Ovary (tissue), 3 donors: ENCODE data around the gene DNER.

Experiments used
- CTCF ChIP-seq, 3 donors: fragments of 450-650 bp in 2 of 3; fragments of 200-600 bp in 1 of 3; IDR thresholded peaks; one replicate each; pipeline versions ENCODE4 v1.5.1 to v1.8.0; 2016 to 2022; ENCODE audit warnings: antibody characterized with exemption in 3 of 3, mild to moderate bottlenecking in 1 of 3
- POLR2A ChIP-seq: fragments of 450-650 bp; IDR thresholded peaks from one replicate; pipeline ENCODE4 v1.6.1; 2017; ENCODE audit warnings: antibody characterized with exemption, mild to moderate bottlenecking, moderate library complexity
- donor health status: DM: no; HTN: no; CAD: no.

- no peak for TF ChIP-seq CTCF (IDR thresholded peaks at IDR 0.05)
- TF ChIP-seq POLR2A, result no peak
These were observed 378.4 kb downstream of the DNER start for GRCh38 chr2:229335877-229336346.
